Mucosa of rectum (tissue), 2 donors: ENCODE results near the gene ZDHHC11B.
"Not testable (repeated sequence)": the region's sequence is repeated elsewhere in the genome, so short reads cannot be mapped to it uniquely, and the experiment has no call there.

Experiments used
- H3K27ac ChIP-seq, 2 donors: one replicate each; pipeline ENCODE4 v1.7.0; 2013; ENCODE audit warnings: inconsistent platforms in 2 of 2, low read depth in 2 of 2, low read length in 2 of 2
- H3K27me3 ChIP-seq, 2 donors: one replicate each; pipeline ENCODE4 v1.7.0; 2013; ENCODE audit warnings: low read length in 2 of 2; ENCODE audit not compliant: control insufficient read depth in 2 of 2, insufficient read depth in 2 of 2
- H3K36me3 ChIP-seq, 2 donors: one replicate each; pipeline ENCODE4 v1.7.0; 2013; ENCODE audit warnings: low read length in 2 of 2; ENCODE audit not compliant: control insufficient read depth in 2 of 2, insufficient read depth in 2 of 2
- H3K4me1 ChIP-seq, 2 donors: one replicate each; pipeline ENCODE4 v1.7.0; 2013; ENCODE audit warnings: low read length in 2 of 2, mild to moderate bottlenecking in 1 of 2; ENCODE audit not compliant: control insufficient read depth in 2 of 2, insufficient read depth in 2 of 2
- H3K4me3 ChIP-seq, 2 donors: one replicate each; pipeline ENCODE4 v1.7.0; 2013; ENCODE audit warnings: low read length in 2 of 2
- H3K9ac ChIP-seq, 2 donors: one replicate each; pipeline ENCODE4 v1.7.0; 2013; ENCODE audit warnings: low read length in 2 of 2, low read depth in 1 of 2, mild to moderate bottlenecking in 1 of 2
- H3K9me3 ChIP-seq, 2 donors: one replicate each; pipeline ENCODE4 v1.7.0; 2013; ENCODE audit warnings: low read length in 2 of 2; ENCODE audit not compliant: control insufficient read depth in 2 of 2
- donor health status: healthy.
- donor health status: Normal muscosa, but diverticular disease.

The ZDHHC11B gene

GRCh38 chr5:770585-770984 lies 13.9 kb downstream of the ZDHHC11B start:
- not testable (repeated sequence) for H3K27ac ChIP-seq, H3K4me1 ChIP-seq, H3K9me3 ChIP-seq, H3K4me3 ChIP-seq, H3K27me3 ChIP-seq, H3K9ac ChIP-seq, H3K36me3 ChIP-seq

GRCh38 chr5:769485-770145 lies 14.9 kb downstream of the ZDHHC11B start:
- not testable (repeated sequence) for H3K27me3 ChIP-seq, H3K4me1 ChIP-seq, H3K27ac ChIP-seq, H3K9ac ChIP-seq, H3K9me3 ChIP-seq, H3K4me3 ChIP-seq
- H3K36me3 ChIP-seq: peaks cover 0 to 10% of the 10 kb centered on the region in 2 donors

- Histone ChIP-seq H3K36me3 (peaks cover 0 to 13% of the 10 kb centered on the region in 2 donors), H3K4me3 (no peak overlapping the region), H3K27ac (no peak overlapping the region), H3K27me3 (no peaks in the 10 kb centered on the region), H3K9ac (no peak overlapping the region), H3K4me1 (no peaks in the 10 kb centered on the region), H3K9me3 (no peaks in the 10 kb centered on the region)
Observed at GRCh38 chr5:766666-767431, 17.7 kb downstream of the ZDHHC11B start.

GRCh38 chr5:765948-766631 lies 18.4 kb downstream of the ZDHHC11B start:
- H3K9ac ChIP-seq: no peak overlapping the region
- peaks cover 0 to 13% of the 10 kb centered on the region in 2 donors for H3K36me3 ChIP-seq
- H3K4me1 ChIP-seq: no peaks in the 10 kb centered on the region
- H3K27me3 ChIP-seq: no peaks in the 10 kb centered on the region
- H3K27ac ChIP-seq: no peak overlapping the region
- H3K4me3 ChIP-seq: no peak overlapping the region
- H3K9me3 ChIP-seq: no peaks in the 10 kb centered on the region

- H3K4me1 ChIP-seq: peaks cover 8 to 10% of the 10 kb centered on the region in 2 donors
- H3K36me3 ChIP-seq: peaks cover 0 to 13% of the 10 kb centered on the region in 2 donors
- no peak overlapping the region for H3K4me3 ChIP-seq
- no peak overlapping the region for H3K27ac ChIP-seq
- H3K9me3 ChIP-seq: no peaks in the 10 kb centered on the region
- H3K9ac ChIP-seq: no peak overlapping the region
- H3K27me3 ChIP-seq: no peaks in the 10 kb centered on the region
Observed at GRCh38 chr5:763998-764781, 20.3 kb downstream of the ZDHHC11B start.

GRCh38 chr5:763397-763796 lies 21.1 kb downstream of the ZDHHC11B start:
- H3K36me3 ChIP-seq: peaks cover 0 to 13% of the 10 kb centered on the region in 2 donors
- H3K9me3 ChIP-seq: no peaks in the 10 kb centered on the region
- no peak overlapping the region for H3K4me3 ChIP-seq
- peaks cover 16% of the 10 kb centered on the region in 2 donors for H3K4me1 ChIP-seq
- H3K27ac ChIP-seq: no peak overlapping the region
- H3K9ac ChIP-seq: no peak overlapping the region
- no peaks in the 10 kb centered on the region for H3K27me3 ChIP-seq

- H3K4me1 ChIP-seq: peaks cover 20% of the 10 kb centered on the region in 2 donors
- H3K27me3 ChIP-seq, H3K9me3 ChIP-seq, H3K4me3 ChIP-seq, H3K9ac ChIP-seq, H3K27ac ChIP-seq: not testable (repeated sequence)
- peaks cover 0 to 13% of the 10 kb centered on the region in 2 donors for H3K36me3 ChIP-seq
Observed at GRCh38 chr5:762996-763395, 21.5 kb downstream of the ZDHHC11B start.

- peaks cover 0 to 13% of the 10 kb centered on the region in 2 donors for H3K36me3 ChIP-seq
Observed at GRCh38 chr5:761854-762710, 22.4 kb downstream of the ZDHHC11B start.

GRCh38 chr5:761059-761771 lies 23.3 kb downstream of the ZDHHC11B start:
- Histone ChIP-seq H3K27ac (no peak overlapping the region), H3K4me3 (no peak overlapping the region), H3K9ac (no peak overlapping the region), H3K9me3 (no peaks in the 10 kb centered on the region), H3K4me1 (peaks cover 34 to 37% of the 10 kb centered on the region in 2 donors), H3K36me3 (peaks cover 0 to 6% of the 10 kb centered on the region in 2 donors), H3K27me3 (no peaks in the 10 kb centered on the region)

More at GRCh38 chr5:761854-762710, 22.4 kb downstream of the ZDHHC11B start:
- Histone ChIP-seq H3K4me1 (peaks cover 29% of the 10 kb centered on the region in 2 donors), H3K27me3 (no peaks in the 10 kb centered on the region), H3K9me3 (no peaks in the 10 kb centered on the region), H3K9ac (no peak overlapping the region), H3K27ac (no peak overlapping the region), H3K4me3 (no peak overlapping the region)
